Ammon's horn (tissue), 1 donor: Measurements from ENCODE around the gene OLFM1.

Experiments used
- DNase-seq: peaks from one replicate; pipeline ENCODE4 v3.0.0-alpha.2; 2016; ENCODE audit warnings: low spot score

Gene OLFM1

DNA sequence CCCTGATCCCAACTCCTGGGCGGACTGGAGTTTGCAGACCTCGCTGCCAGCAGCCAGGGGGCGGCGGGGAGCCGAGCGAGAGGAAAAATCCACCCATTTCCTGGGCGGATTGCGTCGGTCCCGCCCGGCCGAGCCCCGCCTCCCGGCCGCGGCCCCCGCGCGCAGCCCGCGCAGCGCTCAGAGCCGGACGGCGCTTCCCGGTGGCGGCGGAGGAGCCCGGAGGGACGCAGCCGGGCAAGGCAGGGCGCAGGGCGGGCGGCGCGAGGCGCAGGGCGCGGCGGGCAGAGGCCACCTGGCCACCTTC is at the start of gene OLFM1:
Gene OLFM1, plus strand, starts transcription at position 180 of the 304 bp plus-strand sequence. CDS start 322 bp downstream, outside the sequence.
- peak; percentile 84 for DNase-seq

DNA sequence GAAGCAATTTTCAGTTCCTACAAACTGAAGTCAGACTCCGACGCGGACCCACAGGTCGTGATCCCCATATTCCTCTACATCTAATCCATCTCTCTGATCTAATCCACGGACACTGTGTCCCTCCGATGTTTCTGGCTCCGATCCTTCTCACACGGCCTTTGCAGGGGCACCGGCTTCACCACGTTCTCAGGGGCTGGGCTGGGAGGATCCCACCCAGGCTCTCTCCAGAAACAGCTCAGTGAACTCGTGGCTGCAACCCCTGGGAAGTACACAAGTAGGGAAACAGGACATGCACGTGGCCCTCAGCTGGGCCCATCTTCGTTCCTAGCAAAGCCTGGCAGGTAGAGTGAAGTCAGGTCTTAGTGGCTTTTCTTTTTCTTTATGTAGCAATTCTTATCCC is 49.1 kb upstream of the OLFM1 start:
- DNase-seq = no peak

DNA sequence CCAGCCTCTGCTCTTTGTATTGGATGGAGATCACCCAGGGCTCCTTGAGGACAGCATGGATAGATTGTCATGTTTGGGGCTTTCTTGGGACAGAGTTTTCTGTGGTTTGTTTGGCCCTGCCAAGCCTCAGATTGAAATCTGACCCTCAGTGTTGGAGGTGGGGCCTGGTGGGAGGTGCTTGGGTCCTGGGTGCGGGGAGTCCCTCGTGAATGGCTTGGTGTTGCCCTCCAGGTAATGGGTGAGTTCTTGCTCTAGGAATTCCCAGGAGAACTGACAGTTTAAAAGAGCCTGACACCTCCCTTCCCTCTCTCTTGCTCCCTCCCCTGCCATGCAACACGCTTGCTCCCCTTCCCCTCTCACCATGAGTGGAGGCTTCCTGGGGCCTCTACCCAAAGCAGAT is 48.6 kb upstream of the OLFM1 start:
- no peak for DNase-seq

DNA sequence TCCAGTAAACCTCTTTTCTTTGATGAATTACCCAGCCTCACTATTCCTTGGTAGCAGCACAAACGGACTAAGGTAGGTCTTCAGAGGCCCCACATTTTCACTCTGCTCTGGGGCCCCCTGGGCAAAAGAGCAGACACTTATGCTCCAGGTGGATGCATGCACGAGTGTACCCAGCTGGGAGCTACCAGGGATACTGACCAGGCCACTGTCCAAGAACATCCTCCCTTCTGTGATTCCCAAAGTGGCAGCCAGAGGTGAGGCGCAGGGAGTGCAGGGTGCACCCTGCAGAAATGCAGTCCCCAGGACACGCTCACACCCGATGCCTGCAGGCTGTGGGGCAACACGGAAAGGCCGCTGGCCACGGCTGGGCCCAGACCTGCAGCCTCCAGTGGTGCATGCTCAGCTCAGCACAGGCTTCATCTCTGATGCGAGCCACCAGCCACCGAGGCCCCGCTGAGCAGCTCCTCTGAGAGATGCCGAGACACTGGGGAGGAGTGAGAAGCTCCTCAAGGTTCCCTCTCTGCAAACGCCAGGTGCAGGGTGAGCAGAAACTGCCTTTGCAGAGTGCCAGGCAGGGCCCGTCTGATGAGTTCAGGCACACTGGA is 48.1 kb upstream of the OLFM1 start:
- DNase-seq = no peak

DNA sequence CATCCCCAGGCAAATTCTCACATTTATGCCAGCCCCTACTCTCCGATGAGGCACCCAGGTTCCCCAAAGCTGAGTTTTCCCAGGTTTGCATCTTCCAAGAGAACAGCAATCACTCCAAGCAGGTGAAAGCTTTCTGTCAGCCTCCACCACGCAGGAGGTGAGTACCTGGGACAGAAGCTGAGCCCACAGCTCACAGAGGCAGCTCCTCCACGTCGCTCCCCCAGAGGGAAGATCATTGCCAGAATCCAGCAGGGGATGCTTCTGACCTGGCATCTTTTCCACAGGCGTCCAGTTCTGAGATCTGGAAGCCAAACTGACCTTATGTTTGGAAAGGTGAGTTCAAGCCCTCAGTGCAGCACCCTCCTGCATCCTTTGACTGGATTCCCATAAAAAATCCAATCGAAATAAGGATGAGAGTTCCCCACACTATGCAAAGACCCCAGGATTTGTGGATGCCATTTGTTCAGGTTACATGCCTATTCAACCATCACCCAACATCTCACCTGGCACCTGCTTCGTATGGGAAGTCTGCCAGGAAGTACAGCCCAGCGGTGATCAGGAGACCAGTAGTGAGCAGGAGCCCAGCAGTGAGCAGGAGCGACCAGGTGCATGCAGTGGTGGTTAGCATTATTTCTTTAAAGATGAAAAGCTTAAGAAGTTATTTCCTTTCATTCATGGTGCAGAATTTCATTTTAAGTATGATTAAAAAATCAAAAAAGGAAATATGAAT is 47.4 kb upstream of the OLFM1 start:
- DNase-seq = no peak

DNA sequence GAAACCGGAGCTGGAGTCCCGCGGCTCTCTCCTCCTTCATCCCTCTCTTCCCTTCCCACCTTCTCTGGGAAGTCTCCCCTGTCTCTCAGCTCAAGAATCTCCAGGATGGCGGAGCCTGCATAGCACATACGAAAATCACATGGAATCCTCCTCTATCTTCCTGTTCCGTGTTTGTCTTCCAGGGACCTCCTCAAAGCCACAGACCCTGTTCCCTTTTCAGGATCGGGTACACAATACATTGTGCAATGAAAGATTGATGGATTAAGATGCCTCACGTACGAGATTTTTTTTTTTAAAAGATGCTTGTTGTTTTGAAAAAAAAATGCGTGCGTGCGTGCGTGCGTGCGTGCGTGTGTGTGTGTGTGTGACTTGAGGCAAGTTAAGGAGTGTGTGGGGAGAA is 46.6 kb upstream of the OLFM1 start:
- DNase-seq = no peak

DNA sequence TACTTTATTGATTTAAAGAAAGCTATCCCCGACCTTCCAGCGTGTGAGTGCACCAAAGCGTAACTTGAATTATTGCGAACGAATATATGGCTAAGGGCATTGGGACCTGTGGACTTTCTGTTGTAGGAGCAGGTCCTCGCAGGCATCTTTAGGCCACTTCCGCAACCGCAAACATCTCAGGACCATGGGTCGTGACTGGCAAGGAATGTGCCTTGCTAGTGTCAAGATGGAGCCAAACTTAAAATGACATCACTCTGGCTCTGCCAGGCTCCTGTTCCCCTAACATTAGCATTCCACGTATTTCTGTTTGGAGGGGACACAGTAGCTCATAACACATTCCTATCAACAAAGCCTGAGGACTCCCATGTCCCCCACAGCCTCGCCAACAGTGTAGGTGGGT is 44.1 kb upstream of the OLFM1 start:
- no peak for DNase-seq

DNA sequence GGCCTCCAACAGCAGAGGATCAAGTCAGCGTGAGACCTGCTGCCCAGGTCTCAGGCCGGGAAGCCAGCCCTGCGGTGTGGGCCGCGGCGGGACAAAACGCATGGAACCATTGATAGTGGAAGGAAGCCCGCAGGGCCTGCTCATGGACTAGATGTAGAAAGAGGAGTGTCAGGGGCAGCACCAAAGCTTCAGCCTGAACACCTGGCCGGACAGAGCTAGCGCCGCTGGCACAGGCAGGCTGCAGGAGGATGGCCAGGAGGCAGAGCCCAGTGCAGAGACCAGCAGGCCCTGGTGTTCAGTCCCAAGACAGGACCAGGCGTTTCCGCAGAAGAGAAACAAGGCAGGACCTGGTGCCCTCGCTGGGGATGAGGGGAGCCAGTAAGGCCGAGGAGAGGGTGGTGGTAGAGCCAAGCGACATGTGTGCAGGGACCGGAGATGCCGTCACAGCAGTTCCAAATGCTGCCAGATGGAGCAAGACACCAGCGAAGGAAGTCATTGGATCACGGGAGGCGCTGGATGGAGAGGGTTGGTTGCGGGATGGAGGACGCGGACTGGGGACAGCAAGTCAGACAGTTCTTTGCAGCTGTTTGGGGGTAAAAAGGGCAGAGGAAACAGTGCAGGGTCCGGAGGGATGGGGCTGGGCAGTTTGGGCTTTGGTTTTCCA is 42.1 kb upstream of the OLFM1 start:
- no peak for DNase-seq

DNA sequence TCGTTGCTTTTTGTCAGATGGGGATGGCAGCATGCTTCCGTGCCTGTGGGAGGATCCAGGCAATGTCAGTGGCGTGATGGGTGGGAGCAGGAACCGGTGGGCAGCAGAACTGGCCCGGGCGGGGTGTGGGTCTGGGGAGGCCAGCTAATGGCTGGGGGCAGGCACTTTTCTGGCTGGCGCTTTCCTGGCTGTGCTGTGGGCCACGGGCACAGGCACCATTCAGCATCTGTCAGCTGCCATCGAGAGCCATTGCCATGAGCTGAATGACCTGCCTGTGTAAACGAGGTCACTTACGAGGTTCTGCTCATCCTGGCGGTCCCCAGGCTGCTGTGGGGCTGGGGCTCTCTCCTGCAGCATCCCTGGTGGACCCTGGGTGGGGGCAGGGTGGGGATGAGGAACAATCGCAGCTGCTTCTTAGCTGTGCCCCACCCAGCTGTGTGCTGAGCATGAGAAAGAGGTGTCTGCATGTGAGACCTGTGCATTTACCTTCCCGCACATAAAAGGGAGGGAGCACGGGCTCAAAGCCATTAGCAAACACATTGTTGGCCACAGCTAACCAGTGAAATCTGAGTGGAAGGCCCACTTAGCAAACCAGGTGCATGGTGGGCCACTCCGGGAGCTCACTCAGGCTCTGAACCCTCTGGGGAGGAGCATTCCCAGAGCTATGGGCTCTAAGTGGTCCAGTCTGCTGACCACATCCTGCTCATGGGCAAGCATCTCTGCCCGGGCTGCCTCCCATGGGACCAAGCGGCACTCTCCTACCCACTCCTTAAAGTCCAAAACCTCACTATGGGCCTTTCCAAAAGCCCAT is 41.3 kb upstream of the OLFM1 start:
- no peak for DNase-seq

DNA sequence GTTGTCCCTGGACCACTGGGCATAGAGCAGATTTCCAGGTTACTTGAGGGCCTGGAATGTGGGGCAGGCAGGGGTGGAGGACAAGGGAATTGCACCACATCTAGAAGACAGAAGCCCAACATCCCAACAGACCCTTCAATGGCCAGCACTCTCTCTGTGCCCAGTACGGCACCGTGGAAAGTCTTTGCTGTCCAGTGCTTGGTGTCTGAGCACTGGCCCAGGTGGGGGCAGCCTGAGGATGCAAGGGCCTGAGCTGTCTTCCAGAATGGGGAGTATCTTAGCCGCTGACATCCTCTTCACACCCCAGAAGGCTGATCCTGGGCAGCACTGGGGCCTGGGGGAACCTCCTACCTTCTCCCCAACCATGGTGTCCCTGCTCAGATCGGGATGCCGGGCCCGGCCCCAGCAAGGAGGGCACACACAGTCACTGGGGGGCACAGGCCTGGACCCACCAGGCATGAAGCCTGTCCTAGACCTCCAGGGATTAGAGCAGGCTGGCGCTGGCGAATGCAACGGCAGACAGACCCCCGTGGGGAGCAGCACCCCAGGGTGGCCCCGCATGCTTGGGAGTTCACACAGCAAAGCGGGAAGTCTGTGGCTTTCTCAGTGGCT is 40.6 kb upstream of the OLFM1 start:
- DNase-seq = no peak

DNA sequence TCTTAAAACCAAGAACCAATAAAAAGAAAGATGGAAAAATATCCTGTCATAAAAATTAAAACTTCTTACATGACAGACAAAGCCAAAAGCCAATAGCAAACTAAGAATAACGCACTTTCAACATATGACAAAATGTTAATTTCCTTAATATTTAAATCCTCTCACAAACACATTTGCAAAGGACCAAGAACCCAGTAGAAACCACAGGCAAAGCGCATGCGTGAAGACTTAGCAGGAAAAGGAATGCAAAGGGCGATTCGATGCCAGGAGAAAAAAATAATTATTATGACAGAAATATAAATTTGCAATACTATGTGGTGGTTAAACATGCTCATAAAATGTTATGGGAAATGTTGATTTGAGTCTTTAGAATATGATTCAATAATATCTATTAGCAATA is 39.9 kb upstream of the OLFM1 start:
- DNase-seq = no peak

DNA sequence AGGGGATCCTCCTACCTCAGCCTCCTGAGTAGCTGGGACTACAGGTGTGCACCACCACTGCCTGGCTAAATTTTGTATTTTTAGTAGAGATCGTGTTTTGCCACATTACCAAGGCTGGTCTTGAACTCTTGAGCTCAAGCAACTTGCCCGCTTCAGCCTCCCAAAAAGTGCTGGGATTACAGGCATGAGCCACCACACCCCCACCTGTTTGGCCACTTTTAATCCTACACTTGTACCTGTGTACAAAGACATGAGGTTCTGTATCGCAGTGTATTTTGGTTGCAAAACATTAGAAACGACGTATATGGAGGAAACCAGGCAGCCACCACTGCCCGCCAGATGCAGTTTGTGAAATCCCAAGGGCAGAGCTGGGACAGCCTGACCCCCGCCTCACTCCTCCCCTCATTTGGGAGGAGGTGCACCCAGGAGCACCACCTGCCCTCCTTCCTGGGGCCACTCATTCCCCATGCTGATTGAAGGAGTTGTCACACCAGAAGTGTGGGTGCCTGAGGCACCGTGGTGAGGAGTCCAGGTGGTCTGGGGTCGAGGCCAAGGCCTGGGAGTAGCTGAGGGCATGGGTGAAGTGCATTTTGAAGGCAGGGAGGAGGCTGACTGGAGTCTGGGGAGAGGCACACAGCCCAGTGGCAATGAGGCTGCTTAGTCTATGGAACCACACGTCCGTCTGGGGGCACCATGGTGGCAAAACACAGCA is 39.3 kb upstream of the OLFM1 start:
- no peak for DNase-seq

DNA sequence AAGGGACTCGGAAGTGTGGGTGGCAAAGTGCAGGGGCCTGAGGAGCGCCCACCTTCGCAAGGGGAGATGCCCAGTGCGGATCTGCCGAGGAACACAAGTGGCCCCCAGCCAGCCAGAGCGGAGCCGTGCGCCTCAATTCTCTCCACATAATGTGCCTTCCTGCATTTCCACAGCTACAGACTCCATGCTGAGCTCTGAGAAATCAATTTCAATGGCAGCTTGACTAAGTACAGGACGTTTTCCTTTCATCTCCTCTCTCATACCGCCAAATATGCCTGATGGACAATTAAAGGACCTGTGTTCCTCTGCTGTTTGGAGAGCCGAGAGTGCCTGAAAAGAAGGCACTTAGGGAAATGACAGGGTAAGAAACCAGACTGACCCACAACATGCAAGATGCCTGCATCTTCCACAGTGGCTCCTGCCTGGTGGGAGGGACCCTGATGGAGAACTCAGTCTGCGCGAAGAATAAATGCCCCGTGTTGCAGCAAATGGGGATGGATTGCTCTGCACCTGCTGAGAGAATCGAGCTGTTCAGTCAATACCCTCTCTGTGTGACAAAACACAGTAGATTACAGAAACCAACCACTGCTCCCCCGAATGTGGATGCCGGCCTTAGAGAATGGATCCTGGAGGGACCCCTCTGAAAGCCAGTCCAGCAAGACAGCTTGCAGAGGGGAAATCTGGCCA is 38.6 kb upstream of the OLFM1 start:
- no peak for DNase-seq

DNA sequence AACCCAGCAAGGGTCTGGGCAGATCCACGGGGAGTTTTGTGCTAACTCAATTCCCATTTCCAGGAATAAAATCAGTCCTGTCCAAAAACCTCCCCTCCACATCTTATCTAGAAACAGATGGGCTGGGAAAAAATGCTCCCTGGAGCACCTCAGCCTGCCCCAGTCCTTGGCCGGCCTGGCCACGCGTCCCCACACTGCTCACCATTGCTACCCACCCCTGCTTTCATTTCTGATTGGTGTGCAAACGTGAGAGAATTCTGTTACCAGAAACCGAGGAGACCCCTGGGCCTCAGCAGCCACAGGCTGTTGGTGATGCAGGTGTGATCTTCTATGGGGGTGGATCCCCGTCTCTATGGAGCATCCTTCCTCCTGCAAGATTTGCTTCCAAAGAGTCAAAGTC is 38.0 kb upstream of the OLFM1 start:
- no peak for DNase-seq

DNA sequence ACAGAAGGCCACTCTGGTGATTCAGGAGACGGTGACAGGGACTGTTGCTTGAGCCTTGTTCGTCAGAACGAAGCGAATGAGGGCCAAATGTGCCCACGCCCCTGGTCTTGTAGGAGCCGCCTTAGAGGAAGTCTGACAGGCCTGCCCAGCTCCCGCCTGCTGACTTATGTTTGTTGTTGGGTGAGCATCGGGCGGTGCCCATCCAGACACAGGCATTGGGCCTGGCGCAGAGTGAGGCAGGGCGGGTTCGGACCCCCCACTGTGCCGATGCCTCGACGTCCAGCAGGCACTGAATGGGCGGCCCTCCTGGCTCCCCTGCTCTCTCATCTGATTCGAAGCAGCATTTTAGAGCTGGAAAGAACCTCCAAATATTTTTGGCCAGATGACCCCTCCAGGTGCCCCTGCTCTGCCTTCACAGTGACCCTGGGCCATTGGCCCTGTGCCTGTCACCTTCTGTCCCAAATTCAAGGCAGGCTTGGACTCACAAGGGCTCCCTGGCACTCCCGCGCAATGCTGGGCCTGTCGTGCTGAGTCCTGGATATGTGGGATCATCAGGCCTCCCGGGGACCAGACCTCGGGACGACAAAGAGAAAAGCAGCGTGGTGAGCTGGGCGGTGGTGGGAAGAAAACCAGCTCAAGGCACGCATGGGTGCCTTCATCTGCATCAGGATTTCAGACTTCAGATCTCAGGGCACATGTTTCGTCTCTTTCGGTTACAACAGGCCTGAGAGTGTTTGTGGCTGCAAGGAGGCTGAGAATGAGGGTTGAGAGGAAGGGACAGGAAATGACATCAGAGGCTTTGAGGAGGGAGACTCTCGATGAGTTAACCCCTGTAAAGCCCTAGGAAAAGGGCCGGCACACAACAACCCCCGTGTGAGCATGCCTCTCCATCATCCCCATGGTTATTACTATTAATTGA is 37.1 kb upstream of the OLFM1 start:
- DNase-seq = no peak

DNA sequence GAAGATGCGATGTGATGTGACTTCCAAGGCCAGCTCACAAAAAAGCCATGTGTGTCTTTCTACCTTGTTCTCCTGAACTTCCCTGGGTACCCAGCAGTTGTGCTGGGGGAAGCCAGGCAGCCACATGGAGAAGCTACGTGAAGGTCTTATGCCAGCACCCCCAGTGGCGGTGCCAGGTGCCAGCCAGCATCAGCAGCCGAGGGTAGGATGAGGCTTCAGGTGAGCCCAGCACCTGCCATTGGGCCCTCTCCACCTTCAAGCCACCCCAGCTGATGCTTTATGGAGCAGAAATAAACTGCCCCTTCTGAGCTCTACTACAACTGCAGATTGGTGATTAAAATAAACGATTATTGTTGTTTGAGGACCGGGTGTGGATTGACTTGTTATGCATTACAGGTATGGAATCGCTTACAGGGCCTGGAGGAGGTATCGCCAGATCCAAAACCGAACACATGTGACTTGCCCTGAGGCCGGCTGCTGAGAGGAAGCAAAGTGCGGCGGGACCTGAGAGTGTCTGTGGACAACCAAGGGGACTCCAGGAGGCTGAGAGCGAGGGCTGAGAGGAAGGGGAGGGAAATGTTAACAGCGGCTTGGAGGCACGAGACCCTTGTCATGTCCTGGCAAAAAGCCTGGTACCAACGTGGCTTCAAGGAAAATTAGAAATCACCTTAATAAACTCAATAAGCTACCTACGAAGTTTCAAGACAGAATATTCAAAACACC is 36.0 kb upstream of the OLFM1 start:
- no peak for DNase-seq

DNA sequence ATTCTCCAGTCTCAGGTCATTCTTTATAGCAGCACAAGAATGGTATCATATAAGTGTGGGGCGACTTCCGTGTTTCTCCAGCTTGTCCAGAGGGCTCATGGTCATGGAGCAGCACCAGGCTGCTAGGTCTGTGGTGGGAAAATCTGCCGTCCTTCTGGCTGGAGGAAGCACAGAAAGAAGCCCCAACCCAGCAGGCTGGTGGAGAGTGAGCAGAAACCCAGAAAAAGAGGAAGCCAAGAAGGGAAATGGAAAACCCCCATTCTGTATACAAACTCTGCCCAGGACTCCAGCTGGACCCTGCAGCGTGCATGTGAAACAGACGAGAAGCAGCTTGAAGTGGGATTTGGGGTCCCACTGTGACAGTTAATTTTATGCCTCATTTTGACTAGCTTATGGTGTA is 34.3 kb upstream of the OLFM1 start:
- no peak for DNase-seq

DNA sequence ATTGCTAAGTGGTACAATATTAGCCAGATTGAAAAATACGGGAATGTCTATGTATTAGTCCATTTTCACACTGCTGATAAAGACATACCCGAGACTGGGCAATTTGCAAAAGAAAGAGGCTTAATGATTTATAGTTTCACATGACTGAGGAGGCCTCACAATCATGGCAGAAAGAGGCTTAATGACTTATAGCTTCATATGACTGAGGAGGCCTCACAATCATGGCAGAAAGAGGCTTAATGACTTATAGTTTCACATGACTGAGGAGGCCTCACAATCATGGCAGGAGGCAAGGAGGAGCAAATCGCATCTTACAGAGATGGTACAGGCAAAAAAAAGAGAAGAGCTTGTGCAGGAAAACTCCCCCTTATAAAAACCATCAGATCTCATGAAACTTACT is 32.3 kb upstream of the OLFM1 start:
- no peak for DNase-seq

DNA sequence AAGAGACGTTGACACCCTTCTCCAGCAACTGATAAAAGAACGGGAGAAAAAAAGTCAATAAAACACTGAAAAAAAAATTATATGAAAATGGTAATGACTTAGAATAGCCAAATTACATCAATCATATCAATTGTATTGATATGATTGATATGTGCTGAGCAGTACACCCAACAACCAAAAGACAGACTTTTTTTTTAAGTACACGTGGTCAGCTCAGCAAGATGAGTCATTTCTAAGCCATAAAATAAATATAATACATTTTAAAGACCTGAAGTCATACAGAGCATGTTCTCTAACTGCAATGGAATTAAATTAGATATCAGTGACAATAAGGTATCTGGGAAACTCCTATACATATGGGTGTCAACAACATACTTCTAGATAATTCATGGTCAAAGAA is 30.9 kb upstream of the OLFM1 start:
- DNase-seq = no peak
